ENCODE measurements around the gene TADA3. TPM values are rescaled to one million over a fixed set of nuclear protein-coding genes. Genes with fewer than 3 reads are reported as not detected.

Gene TADA3
- total and polyA plus RNA-seq, 2 experiments from 2014 or later = 29.1 to 61.7 TPM

- ATAC-seq = no peak
These were observed 20.7 kb upstream of the TADA3 start for GRCh38 chr3:9812870-9813483.

More at GRCh38 chr3:9812870-9813483, 20.7 kb upstream of the TADA3 start:
- H3K4me1 Mint-ChIP-seq = peaks cover 22% of the 10 kb centered on the region
- Histone ChIP-seq H3K9me2 (ENCODE audit: insufficient read depth) (no peaks in the 10 kb centered on the region), H3K36me3 (ENCODE audit: insufficient read depth) (no peaks in the 10 kb centered on the region), H3K27ac (ENCODE audit: low read depth) (no peak overlapping the region), H3K79me2 (replicated peaks; ENCODE audit: insufficient read depth) (no peaks in the 10 kb centered on the region), H3F3A (replicated peaks; ENCODE audit: low read depth) (peaks cover 18% of the 10 kb centered on the region), H3K4me3 (no peak overlapping the region), H2AFZ (no peak overlapping the region), H3K4me2 (no peak overlapping the region), H3K4me1 (ENCODE audit: insufficient read depth) (peaks cover 7% of the 10 kb centered on the region; the same call in 1 of the 2 replicates), H3K27me3 (ENCODE audit: insufficient read depth) (peaks cover 17% of the 10 kb centered on the region), H4K20me1 (replicated peaks; ENCODE audit: insufficient read depth) (peaks cover 6% of the 10 kb centered on the region; the same call in 1 of the 2 replicates)
- H3K36me3 Mint-ChIP-seq (ENCODE audit: low read depth) = no peaks in the 10 kb centered on the region; the same call in 2 of the 3 replicates
- H3K4me3 Mint-ChIP-seq = no peak overlapping the region
- H3K27me3 Mint-ChIP-seq (ENCODE audit: insufficient read depth, low read depth, poor library complexity) = peaks cover 16% of the 10 kb centered on the region
- no peak for DNase-seq (ENCODE audit: low spot score)
- H3K27ac Mint-ChIP-seq = no peak overlapping the region
- TF ChIP-seq, protein P1, sequence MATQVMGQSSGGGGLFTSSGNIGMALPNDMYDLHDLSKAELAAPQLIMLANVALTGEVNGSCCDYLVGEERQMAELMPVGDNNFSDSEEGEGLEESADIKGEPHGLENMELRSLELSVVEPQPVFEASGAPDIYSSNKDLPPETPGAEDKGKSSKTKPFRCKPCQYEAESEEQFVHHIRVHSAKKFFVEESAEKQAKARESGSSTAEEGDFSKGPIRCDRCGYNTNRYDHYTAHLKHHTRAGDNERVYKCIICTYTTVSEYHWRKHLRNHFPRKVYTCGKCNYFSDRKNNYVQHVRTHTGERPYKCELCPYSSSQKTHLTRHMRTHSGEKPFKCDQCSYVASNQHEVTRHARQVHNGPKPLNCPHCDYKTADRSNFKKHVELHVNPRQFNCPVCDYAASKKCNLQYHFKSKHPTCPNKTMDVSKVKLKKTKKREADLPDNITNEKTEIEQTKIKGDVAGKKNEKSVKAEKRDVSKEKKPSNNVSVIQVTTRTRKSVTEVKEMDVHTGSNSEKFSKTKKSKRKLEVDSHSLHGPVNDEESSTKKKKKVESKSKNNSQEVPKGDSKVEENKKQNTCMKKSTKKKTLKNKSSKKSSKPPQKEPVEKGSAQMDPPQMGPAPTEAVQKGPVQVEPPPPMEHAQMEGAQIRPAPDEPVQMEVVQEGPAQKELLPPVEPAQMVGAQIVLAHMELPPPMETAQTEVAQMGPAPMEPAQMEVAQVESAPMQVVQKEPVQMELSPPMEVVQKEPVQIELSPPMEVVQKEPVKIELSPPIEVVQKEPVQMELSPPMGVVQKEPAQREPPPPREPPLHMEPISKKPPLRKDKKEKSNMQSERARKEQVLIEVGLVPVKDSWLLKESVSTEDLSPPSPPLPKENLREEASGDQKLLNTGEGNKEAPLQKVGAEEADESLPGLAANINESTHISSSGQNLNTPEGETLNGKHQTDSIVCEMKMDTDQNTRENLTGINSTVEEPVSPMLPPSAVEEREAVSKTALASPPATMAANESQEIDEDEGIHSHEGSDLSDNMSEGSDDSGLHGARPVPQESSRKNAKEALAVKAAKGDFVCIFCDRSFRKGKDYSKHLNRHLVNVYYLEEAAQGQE (IDR thresholded peaks at IDR 0.05; ENCODE audit: unreplicated experiment) = no peak
- no peak for TF ChIP-seq ETS1 (IDR thresholded peaks at IDR 0.05)
- TF ChIP-seq ZNF331 (CRISPR knock-in tag; IDR thresholded peaks at IDR 0.05; ENCODE audit: low read depth) = no peak
- no peak for TF ChIP-seq CREB1 (CRISPR knock-in tag; IDR thresholded peaks at IDR 0.05; ENCODE audit: low read depth)
- no peak for TF ChIP-seq NANOG (IDR thresholded peaks at IDR 0.05; ENCODE audit: borderline replicate concordance)
- TF ChIP-seq, protein P2, sequence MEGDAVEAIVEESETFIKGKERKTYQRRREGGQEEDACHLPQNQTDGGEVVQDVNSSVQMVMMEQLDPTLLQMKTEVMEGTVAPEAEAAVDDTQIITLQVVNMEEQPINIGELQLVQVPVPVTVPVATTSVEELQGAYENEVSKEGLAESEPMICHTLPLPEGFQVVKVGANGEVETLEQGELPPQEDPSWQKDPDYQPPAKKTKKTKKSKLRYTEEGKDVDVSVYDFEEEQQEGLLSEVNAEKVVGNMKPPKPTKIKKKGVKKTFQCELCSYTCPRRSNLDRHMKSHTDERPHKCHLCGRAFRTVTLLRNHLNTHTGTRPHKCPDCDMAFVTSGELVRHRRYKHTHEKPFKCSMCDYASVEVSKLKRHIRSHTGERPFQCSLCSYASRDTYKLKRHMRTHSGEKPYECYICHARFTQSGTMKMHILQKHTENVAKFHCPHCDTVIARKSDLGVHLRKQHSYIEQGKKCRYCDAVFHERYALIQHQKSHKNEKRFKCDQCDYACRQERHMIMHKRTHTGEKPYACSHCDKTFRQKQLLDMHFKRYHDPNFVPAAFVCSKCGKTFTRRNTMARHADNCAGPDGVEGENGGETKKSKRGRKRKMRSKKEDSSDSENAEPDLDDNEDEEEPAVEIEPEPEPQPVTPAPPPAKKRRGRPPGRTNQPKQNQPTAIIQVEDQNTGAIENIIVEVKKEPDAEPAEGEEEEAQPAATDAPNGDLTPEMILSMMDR (conservative IDR thresholded peaks at IDR 0.05; ENCODE audit: low read depth in 2 of 2) = no peak
- TF ChIP-seq EZH2phosphoT487 (IDR thresholded peaks at IDR 0.05; ENCODE audit: unreplicated experiment) = no peak
- TF ChIP-seq, protein P3, sequence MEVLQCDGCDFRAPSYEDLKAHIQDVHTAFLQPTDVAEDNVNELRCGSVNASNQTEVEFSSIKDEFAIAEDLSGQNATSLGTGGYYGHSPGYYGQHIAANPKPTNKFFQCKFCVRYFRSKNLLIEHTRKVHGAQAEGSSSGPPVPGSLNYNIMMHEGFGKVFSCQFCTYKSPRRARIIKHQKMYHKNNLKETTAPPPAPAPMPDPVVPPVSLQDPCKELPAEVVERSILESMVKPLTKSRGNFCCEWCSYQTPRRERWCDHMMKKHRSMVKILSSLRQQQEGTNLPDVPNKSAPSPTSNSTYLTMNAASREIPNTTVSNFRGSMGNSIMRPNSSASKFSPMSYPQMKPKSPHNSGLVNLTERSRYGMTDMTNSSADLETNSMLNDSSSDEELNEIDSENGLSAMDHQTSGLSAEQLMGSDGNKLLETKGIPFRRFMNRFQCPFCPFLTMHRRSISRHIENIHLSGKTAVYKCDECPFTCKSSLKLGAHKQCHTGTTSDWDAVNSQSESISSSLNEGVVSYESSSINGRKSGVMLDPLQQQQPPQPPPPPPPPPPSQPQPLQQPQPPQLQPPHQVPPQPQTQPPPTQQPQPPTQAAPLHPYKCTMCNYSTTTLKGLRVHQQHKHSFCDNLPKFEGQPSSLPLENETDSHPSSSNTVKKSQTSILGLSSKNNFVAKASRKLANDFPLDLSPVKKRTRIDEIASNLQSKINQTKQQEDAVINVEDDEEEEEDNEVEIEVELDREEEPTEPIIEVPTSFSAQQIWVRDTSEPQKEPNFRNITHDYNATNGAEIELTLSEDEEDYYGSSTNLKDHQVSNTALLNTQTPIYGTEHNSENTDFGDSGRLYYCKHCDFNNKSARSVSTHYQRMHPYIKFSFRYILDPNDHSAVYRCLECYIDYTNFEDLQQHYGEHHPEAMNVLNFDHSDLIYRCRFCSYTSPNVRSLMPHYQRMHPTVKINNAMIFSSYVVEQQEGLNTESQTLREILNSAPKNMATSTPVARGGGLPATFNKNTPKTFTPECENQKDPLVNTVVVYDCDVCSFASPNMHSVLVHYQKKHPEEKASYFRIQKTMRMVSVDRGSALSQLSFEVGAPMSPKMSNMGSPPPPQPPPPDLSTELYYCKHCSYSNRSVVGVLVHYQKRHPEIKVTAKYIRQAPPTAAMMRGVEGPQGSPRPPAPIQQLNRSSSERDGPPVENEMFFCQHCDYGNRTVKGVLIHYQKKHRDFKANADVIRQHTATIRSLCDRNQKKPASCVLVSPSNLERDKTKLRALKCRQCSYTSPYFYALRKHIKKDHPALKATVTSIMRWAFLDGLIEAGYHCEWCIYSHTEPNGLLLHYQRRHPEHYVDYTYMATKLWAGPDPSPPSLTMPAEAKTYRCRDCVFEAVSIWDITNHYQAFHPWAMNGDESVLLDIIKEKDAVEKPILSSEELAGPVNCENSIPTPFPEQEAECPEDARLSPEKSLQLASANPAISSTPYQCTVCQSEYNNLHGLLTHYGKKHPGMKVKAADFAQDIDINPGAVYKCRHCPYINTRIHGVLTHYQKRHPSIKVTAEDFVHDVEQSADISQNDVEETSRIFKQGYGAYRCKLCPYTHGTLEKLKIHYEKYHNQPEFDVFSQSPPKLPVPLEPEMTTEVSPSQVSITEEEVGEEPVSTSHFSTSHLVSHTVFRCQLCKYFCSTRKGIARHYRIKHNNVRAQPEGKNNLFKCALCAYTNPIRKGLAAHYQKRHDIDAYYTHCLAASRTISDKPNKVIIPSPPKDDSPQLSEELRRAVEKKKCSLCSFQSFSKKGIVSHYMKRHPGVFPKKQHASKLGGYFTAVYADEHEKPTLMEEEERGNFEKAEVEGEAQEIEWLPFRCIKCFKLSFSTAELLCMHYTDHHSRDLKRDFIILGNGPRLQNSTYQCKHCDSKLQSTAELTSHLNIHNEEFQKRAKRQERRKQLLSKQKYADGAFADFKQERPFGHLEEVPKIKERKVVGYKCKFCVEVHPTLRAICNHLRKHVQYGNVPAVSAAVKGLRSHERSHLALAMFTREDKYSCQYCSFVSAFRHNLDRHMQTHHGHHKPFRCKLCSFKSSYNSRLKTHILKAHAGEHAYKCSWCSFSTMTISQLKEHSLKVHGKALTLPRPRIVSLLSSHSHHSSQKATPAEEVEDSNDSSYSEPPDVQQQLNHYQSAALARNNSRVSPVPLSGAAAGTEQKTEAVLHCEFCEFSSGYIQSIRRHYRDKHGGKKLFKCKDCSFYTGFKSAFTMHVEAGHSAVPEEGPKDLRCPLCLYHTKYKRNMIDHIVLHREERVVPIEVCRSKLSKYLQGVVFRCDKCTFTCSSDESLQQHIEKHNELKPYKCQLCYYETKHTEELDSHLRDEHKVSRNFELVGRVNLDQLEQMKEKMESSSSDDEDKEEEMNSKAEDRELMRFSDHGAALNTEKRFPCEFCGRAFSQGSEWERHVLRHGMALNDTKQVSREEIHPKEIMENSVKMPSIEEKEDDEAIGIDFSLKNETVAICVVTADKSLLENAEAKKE (CRISPR knock-in tag; IDR thresholded peaks at IDR 0.05) = no peak
- TF ChIP-seq JUNB (IDR thresholded peaks at IDR 0.05; ENCODE audit: unreplicated experiment) = no peak
- TF ChIP-seq STAT1 (IDR thresholded peaks at IDR 0.05; ENCODE audit: unreplicated experiment) = no peak
- no peak for TF ChIP-seq EZH2 (IDR thresholded peaks at IDR 0.05; ENCODE audit: low read depth, unreplicated experiment)
- no peak for TF ChIP-seq ZNF114 (CRISPR knock-in tag; IDR thresholded peaks at IDR 0.05)
- TF ChIP-seq POLR2AphosphoS5 (IDR thresholded peaks at IDR 0.05; ENCODE audit: low read depth) = no peak
- H3K9me3 Mint-ChIP-seq = no peaks in the 10 kb centered on the region; the same call in 2 of the 3 replicates

All from GM23338 (cell line).